ENCODE results near the gene PLCXD1.
"Not testable (repeated sequence)": the region's sequence is repeated elsewhere in the genome, so short reads cannot be mapped to it uniquely, and the experiment has no call there.

PLCXD1 gene

DNA sequence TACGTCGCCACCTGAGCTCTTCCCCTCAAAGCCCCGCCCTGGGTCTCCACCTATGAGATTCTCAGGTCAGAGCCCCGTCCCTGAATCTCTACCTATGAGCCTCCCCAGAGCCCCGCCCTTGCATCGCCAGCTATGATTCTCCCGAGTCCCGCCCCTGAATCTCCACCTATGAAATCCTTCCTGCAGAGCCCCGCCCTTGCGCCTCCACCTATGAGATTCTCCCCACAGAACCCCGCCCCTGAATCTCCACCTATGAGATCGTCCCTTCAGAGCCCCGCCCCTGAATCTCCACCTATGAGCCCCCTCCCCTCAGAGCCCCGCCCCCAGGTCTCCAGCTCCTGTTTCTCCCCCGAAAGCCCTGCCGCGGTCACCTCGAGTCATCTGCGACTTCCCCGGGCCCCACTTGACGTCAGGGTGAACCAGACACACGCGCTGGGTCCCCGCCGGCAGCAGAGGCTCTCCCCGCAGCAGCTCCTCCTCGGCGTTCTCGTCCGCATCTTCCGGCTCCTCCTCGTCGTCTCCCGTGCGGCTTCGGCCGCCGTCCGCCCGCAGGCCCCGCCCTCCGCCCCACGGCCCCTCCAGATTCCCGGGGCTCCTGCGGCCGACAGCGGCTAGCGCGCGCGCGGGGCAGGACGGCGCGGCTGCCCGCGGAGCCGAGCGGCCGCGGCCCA lies 37.0 kb downstream of the PLCXD1 start:
- peak; percentile 95 for DNase-seq

DNA sequence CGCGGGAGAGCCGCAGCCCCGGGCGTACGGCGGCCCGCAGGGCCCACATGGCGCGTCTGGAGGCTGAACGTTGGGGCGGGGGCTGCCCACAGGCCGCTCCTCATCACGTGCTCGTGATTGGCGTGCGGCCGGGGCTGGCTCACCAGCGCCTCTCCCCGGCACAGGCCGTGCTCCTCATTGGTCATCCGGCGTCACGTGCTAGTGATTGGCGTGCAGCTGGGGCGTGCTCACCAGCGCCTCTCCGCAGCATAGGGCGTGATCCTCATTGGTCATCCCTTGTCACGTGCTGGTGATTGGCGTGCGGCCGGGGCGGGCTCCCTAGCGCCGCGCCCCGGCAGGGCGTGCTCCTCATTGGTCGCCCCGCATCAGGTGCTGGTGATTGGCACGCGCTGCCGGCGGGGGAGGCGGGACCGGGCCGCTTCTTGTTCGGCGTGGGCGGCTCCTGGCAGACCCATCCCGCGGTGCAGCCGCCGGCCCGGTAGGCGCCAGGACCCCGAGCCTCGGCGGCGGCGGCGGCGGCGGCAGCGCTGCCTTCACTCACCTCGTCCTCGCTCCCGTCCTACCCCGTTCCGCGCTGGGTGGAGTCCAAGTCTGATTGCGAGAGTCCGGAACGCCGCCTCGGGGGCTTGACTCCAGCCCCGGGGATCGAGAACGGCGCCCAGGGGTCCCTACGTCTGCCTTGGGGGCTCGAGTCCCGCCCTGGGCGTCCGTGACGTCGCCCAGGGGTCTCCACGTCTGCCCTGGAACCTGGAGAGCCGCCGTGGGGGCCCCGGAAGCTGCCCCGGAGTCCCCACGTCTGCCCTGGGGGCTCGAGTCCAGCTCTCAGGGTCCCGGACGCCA lies 37.8 kb downstream of the PLCXD1 start, which contains the start of gene GTPBP6:
Gene GTPBP6, minus strand, starts transcription at position 58 of the 840 bp plus-strand sequence. Its CDS starts 9 bp downstream, at position 49.
- peak; percentile 98 for DNase-seq

DNA sequence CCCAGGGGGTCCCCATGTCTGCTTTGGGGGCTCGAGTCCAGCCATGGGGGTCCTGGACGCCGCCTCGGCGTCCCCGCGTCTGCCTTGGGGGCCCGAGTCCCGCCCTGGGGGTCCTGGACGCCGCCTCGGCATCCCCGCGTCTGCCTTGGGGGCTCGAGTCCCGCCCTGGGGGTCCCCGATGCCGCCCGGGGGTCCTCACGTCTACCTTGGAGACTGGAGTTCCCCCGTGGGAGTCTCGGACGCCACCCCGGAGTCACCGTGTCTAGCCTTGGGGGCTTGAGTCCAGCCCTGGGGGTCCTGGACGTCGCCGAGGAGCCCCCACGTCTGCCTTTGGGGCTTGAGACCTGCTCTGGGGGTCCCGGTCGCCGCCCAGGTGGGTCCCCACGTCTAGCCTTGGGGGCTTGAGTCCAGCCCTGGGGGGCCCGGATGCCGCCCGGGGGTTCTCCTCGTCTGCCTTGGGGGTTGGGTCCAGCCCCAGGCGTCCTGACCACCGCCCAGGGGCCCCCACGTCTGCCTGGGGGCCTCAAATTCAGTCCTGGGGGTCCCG lies 38.5 kb downstream of the PLCXD1 start:
- DNase-seq = peak; percentile 77

DNA sequence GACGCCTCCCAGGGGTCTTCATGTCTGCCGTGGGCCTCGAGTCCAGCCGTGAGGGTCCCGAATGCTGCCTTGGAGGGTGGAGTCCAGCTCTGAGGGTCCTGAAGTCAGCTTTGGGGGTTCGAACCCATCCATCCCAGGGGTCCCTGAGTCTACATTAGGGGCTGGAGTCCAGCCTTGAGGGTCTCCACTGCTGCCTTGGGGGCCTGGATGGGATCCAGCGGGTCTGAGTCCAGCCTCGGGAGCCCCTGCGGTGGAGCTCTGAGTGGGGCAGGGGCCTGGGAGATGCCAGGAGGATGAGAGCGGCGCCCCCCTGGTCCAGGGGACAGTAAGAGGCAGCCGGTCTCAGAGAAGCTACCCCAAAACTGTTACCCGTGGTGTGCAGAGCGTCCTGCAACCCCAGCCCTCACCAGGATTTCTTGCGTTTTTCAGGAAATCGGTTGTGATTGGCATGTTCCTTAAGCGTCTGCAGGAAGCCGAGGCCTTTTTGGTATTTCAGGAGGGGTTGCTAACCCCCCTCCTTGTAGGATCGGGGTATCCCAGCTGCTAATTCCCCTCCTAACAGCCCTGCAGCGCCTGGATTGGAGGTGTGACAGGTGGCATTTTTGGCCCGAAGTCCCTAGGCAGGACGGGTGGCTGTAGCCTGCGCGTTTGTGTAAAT lies 39.1 kb downstream of the PLCXD1 start:
- DNase-seq = peak; percentile 71

DNA sequence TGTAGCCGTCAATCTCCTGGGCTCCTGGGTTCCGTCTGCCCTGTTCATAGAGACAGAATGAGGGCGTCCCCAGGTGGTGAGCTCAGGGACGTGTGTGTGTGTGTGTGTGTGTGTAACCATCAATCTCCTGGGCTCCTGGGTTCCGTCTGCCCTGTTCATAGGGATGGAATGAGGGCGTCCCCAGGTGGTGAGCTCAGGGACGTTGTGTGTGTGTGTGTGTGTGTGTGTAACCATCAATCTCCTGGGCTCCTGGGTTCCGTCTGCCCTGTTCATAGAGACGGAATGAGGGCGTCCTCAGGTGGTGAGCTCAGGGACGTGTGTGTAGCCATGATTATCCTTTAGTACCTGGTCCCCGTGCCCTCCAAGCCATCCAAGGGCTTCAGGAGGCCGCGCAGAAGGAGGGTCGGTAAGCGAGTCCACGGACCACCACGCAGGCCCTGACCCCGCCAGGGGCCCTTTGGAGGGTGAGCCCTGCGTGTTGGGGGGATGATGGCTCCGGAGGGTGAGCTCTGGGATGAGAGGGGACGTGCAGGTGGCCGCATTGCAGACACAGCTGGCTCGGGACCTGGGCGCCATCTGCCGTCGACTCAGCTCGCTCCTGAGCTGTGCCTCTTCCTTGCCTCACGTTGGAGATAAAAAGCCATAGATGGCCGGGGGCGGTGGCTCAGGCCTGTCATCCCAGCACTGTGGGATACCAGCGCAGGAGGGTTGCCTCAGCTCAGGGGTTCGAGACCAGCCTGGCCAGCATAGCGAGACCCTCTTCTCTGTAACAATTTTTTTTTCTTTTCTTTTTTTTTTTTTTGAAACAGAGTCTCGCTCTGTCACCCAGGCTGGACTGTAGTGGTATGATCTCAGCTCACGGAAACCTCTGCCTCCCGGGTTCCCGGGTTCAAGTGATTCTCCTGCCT lies 42.8 kb downstream of the PLCXD1 start:
- no peak for DNase-seq

DNA sequence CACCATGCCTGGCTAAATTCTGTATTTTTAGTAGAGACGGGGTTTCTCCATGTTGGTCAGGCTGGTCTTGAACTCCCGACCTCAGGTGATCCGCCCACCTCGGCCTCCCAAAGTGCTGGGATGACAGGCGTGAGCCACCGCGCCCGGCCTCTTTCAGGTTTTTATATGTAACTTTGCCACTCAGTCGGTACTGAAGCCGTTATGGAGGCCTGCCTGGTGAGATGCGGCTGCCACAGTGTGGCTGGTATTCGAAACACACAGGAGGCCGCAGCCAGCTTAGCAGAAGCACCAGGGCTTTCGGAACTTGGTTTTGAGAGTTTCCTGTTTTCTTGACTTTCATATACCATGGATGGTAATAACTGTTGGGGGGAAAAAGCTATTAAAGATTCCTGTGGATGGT lies 43.5 kb downstream of the PLCXD1 start:
- DNase-seq = not testable (repeated sequence)

DNA sequence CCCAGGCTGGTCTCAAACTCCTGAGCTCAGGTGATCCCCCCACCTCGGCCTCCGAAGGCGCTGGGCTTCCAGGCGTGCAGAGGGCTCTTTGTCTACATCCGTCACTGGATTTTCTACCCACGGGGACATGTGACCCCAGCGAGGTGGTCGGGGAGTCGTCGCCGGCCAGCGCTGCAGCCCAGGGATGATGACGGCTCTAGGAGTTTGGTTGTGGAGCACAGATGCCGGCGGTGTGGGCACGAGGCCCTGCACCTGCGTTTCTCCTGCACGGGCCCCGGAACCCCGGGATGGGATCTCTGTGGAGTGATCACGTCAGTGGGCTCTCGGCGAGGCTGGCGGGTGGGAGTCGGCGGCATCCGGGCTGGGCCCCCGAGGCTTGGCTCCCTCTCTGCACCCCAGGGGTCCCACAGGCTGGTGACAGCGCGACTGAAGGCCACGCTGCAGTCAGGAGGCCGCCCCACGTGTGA lies 46.5 kb downstream of the PLCXD1 start:
- no peak for DNase-seq

DNA sequence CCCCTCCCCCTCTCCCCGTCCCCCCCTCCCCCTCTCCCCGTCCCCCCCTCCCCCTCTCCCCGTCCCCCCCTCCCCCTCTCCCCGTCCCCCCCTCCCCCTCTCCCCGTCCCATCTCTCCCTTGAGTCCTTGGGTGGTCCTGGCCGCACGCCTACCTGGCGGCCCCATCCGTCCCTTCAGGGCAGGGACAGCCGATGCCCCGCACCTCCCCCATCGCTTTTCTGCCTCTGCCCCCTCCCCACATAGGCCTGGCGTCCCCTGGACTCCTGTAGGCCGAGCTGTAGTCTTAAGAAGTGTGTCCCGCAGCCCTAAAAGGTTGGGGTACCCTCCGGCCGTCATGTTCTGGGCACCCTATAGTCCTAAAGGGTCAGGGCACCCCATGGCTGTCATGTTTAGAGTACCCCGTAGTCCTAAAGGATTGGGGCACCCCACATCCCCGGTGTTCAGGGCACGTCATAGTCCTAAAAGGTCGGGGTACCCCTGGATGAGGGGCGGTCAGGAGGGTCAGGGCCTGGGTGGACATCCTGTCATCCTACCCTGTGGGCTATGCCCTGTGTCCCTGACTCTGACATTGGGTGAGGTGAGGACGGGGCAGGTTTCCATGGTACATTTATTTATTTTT lies 48.2 kb downstream of the PLCXD1 start:
- no peak for DNase-seq

DNA sequence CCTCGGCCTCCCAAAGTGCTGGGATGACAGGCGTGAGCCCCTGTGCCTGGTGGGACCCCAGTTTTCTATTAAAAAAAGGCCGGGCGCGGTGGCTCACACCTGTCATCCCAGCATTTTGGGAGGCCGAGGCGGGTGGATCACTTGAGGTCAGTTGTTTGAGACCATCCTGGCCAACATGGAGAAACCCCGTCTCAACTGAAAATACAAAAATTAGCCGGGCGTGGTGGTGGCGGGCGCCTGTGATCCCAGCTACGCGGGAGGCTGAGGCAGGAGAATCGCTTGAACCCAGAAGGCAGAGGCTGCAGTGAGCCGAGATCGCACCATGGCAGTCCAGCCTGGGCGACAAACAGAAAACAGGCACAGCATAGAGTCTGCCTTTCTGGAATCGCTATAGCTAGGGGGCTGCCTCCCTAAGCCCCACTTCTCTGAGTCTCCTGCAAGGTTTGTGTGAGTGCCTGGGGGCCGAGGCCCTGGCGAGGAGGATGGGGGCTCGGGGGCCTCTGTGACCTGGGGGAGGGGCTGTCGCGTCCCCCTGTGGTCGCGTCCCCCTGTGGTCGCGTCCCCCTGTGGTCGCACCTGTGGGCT lies 49.1 kb downstream of the PLCXD1 start:
- not testable (repeated sequence) for DNase-seq

DNA sequence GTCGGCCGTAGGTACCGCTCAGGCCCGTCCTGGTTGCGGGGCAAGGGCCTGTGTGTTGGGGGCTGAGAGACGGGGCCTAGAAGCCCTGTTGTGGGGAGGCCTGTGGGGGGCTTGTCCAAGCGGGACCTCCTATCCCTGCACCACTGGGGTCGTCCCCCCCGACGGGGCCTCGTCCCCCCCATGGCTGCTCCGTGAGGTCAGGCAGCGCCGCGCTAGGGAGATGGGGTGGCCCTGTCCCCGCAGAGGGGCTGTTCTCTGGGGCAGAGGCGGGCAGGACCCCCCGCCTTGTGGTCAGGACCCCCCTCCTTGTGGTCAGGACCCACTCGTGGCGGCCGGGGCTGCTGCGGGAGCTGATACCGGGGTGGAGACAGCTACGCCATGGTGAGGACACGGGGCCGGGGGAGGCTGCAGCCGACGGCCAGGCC lies 49.6 kb downstream of the PLCXD1 start:
- DNase-seq = no peak

DNA sequence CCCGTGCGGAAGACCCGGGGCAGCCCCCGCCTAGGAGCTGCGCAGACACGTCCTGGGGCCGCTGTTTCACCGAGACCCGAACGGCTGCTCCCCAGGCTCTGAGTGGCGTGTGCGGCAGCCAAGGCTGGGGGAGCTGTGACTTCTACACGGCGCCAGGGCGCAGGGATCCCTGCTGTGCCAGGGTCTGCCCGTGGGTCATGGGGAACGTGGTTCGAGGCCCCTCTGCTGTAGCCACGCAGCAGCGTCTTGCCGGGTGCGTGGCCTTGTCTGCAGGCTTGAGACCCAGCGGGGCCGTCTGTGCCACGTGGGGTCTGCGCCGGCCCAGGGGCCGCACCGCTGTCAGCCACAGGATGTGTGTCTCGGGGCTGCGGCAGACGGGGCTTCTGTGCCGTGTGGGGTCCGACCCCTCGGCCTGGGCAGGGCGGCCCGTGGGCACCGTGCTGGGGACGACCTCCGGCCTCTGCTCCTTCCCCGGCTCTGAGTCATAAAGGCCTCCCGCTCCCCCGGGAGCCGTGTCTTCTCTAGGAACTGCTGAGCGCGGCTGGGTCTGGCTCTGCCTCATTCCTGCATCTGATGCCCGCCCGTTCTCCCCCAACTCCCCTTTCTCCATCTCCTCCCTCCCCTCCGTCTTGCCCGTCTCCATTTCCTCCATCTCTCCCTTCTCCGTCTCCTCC lies 50.1 kb downstream of the PLCXD1 start:
- DNase-seq = peak; percentile 69

DNA sequence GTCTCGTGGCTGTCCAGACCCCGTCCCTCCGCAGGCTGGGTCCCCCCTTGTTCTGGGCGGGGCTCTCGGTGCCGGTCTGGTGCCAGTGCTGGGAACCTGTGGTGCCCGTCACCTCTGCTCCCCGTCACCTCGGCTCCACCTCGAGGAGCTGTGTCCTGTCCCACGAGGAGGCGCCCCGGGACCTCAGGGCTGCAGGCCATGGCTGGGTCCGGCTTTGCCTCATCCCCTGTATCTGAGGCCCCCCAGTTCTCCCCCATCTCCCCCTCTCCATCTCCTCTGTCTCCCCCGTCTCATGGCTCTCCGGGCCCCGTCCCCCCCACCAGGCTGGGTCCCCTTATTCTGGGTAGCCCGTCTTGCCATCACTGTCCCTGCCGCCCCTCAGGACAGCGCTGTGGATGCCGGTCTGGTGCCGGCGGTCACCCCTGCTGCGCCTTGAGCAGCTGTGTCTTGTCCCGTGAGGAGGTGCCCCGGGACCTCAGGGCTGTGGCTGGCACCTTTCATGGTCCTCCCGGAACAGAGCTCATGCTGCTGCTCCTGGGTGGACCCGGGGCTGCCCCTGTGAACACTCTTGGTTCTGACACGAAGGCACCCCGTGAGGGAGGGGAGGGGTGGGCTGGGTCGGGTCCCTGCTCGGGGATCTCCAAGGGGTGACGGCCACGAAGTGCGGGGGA lies 50.8 kb downstream of the PLCXD1 start:
- no peak for DNase-seq

DNA sequence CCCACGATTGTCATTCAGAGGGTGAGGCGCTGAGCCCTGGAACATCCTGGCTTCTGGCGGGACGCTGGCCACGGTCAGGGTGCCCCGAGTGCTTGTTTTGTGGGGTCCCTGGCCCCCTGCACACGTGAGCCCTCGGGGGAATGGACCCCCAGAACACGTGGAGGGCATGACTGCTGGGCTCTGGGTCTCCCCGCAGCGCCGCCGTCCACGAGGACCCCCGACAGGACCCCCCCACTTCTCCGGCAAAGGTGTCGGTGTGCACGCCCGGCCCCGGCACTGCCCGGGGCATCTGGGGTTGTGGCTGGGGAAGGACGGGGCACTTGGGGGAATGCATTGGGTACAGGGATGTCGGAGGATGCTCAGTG lies 51.3 kb downstream of the PLCXD1 start:
- no peak for DNase-seq

DNA sequence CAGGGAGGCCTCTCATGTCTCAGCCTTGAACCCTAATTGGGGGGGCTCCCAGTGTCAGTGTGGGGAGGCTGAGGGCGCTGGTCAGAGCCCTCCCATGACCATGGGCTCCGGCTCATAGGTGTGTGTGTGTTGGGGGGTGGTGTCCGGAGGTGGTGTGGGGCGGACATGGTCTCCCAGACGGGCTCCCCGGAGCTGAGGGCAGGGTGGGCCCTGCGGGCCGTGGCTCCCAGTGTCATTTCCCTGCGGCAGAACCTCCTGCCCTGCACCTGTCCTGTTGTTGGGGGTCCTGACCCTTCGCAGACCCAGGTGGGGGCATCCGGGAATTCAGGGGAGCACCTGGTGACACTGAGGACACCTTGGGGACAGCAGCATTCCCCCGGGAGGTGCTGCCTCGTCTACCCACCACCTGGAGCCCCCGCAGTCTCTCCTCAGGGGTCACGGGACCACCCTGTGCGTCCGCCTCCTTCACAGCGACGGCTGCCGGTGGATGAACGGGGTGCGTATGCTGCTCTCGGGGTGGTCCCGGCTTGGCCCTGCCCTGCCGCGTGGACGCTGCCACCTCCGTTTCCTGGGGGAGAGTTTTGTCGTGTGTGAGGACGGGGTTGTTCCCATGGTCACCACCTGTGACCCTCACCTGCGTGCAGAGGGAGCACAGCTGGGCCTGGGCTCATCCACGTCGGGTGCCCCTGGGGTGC lies 51.9 kb downstream of the PLCXD1 start:
- no peak for DNase-seq

DNA sequence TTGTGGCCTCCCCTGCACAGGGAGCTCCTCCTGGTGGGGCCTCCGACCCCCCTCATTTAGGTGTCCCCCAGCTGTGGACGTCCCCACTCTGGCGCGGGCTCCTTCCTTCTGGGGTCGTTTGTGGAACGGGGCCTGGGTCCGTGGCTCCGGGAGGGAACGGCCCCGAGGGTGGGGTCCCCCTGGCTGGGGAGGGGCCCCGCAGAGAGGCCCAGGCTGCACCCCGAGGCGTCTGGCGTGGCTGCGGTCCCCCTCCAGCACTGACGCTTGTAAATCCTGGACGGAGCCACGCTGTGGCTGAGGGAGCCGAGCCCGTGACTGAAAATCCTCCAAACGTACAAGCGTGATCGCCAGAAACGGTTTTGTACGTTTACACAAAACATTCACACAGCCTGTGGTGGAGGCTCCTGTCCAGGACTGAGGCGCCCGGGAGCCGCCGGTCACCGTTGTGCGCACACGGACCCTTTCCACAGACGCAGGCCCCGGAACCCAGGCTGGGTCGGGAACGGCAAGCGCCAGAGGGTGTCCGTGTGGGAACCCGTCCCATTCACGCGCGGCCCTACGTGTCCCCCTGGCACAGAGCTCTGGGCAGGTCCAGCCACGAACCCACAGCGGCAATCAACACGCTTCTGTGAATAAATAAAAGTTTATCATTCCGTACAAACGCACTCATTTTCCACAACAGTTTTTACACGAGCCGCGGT lies 52.6 kb downstream of the PLCXD1 start:
- no peak for DNase-seq

DNA sequence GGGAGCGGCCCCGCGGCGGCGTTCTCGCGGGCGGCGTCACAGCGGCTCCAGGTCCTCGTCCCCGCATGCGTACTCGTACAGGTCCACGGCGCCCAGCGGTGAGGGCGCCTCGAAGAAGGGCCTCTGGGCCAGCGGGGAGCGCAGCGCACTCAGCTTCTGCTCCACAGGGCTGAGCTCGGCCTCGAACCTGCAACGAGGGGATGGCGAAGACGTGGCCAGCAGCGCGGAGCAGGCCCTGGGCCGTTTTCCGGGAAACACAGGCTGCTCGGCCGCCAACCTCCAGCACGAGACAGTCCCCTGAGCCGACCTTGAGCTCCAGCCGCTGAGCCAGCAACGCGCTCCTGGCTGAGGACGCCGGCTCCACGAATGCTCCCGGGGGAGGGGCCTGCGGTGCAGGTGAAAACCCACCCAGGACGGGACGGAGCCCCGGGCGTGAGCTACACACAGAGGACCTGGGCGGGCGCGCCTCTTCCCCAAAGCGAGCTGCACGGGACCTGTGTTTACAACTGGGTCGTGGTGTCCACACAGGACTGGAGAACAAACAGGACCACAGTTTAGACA lies 53.2 kb downstream of the PLCXD1 start:
- DNase-seq = no peak

DNA sequence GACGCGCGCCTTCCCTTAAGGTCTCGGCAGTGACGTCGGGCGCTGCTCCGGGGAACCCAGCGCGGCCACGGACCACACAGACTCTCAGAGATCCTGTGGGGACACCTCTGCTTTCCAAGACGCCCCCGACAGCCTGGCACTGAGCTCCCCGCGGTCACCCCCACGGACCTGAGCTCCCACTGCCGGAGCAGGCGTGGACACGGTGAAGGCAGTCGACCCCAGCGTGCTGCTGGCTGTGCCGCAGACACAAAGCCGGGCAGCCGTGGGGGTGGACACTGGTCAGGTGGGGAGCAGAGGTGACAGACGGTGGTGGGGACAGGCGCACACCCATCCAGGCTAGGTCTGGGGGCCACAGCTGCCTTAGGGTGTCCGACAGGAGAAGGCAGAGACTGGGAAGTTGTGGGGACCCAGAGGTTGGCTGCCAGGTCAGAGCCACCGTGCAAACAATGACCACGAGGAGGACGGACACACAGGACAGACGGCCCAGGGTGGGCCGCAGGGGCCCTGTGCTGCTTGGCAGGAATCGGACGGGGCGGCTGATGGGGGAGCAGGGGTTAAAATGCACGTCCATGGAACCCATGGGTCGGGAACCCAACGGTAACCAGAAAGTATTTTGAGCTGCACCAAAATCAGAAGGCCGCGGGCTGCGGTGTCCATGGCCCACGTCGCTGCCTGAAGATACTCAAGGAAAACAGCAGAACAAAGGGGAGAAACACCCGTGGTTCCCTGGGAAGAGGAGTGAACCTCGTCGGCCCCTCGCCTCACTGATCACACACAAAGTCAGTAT lies 54.0 kb downstream of the PLCXD1 start:
- DNase-seq = no peak

DNA sequence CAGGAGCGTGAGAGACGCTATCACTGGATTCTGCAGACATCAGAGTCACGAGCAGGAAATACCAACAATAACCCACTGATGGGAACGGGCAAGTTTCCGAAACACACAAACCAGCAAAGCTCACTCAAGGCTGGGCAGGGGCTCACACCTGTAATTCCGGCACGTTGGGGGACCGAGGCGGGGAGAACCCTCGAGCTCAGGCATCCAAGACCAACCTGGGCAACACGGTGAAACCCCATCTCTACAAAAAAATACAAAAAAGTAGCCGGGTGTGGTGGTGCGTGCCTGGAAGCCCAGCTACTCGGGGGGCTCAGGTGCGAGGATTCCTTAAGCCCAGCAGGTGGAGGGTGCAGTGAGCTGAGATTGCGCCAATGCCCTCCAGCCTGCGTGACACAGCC lies 54.6 kb downstream of the PLCXD1 start:
- no peak for DNase-seq
